ENCODE results near the gene ZNF385C.

ZNF385C gene

GRCh38 chr17:42078396-42079043 lies 19.8 kb downstream of the ZNF385C start:
- DNase-seq (ENCODE audit: low read depth in 4 of 4, low spot score in 1 of 4) = no peak

- no peak for DNase-seq (ENCODE audit: low read depth in 4 of 4, low spot score in 1 of 4)
Measured at GRCh38 chr17:42077755-42078154, 20.5 kb downstream of the ZNF385C start.

DNA sequence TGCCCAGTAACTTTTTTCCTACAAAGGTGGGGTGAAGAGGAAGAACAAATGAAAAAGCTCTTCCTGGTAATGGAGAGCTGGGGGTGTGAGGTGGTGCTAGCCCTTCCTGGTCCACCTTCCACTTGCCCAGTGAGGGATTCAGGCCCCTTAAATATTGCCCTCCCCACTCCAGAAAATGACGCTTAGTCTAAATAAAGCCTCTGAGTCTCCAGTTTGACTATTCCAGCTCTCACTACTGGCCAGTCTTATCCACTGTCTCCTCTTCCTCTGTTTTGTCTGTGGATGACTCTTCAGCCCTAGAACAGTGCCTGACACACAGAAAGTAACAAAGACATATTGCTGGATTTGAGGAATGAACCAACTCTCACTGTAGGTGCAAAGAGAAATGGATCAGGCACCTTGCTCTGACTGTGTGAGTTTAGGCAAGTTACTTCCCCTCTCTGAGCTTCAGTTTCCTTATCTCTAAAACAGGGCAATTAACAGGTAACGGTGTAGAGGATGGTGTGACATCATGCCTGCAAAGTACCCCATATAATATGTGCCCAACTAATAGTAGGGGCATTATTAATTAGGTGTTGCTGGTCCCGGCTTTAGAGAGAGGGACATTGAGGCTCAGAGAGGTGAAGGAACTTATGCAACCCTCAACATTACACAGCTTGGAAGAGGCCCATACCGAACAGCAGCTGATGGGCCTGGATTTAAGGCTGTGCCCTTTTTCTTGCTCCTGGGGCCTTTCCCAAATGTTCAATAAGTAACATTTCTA lies 21.3 kb downstream of the ZNF385C start:
- no peak for DNase-seq (ENCODE audit: low read depth in 4 of 4, low spot score in 1 of 4)

DNA sequence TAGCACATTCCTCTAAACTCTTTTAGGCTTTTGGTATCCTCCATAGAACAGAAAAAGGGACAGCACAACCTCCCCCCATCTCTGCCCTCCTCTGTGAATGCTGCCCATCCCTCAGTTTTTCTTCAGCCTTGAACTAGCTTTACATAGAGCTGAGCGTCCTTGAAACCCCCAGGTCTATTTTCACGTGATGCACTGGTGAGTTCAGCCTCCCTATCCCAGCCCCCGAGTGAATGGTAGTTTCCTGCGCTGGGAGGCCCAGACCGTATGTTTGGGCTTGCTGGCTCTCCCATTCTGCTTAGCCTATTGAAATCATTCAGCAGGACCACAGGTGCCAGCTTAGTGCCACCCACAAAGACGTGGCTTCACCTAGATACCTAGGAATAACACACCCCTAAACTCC lies 22.5 kb downstream of the ZNF385C start:
- no peak for DNase-seq (ENCODE audit: low read depth in 4 of 4, low spot score in 1 of 4)

- no peak for DNase-seq (ENCODE audit: low read depth in 4 of 4, low spot score in 1 of 4)
Measured at GRCh38 chr17:42072323-42073187, 25.7 kb downstream of the ZNF385C start.

GRCh38 chr17:42071810-42072209 lies 26.5 kb downstream of the ZNF385C start:
- DNase-seq (ENCODE audit: low read depth in 4 of 4, low spot score in 1 of 4) = no peak

GRCh38 chr17:42068979-42069378 lies 29.3 kb downstream of the ZNF385C start:
- DNase-seq (ENCODE audit: low read depth in 4 of 4, low spot score in 1 of 4) = no peak

- peak; percentile 50 to 62 (median 52) for DNase-seq (ENCODE audit: low read depth in 4 of 4, low spot score in 1 of 4)
Measured at GRCh38 chr17:42067371-42068091, 30.7 kb downstream of the ZNF385C start.

DNA sequence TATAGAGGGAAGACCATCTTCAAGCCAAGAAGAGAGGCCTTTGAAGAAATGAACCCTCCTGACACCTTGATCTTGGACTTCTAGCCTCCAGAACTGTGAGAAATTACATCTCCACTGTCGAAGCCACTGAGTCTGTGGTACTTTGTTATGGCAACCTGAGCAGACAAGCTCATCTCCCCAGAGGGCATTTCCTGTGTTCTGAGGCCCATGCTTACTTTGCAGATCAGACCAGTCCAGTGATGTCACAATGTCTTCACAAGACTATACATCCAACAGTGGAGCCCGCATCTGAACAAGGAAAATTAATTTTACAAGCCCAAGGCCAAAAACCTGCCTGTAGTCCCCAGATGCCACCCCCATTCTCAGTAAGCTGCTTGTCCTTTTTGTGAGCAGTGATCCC lies 33.1 kb downstream of the ZNF385C start:
- DNase-seq (ENCODE audit: low read depth in 4 of 4, low spot score in 1 of 4) = no peak

- DNase-seq (ENCODE audit: low read depth in 4 of 4, low spot score in 1 of 4) = no peak
Measured at GRCh38 chr17:42062681-42063080, 35.6 kb downstream of the ZNF385C start.

DNA sequence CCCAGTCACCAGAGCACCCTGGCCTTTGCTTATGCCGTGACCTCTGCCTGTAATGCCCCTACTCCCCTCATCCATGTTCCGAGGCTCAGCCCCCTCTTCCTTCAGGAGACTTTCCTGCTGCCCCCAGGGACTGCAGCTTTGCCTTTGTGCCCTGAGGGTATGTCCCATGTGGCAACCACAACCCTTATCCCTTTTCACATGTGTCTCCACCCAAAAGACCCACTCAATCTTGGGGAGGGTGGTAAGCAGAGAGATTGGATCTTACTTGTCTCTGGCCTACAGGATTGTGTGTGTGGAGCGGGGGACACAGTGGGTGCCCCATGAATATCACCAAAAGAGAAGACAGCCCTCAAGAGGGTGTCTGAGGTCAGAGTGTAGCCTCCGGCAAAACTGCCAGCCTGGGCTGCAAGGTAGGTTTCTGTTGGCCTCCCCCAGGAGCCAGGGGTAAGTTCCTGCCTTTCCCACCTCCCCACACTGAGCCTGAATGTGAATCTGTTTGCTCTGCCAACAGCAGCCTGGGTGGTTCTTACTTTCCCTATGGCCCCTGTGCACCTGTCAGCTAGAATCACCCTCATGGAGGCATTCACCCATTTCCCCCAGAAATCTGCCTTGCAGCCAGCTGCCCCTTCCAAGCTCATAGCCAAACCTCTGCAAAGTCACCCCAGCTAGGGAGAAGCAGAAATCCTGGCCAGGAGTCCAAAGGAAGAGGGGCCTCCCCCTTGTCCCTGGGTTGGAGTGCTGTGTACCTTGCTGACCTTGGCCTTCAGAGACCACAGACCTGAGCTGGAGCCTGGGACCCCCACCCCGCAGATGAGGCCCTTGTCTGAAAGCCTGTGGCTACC lies 36.4 kb downstream of the ZNF385C start:
- DNase-seq (ENCODE audit: low read depth in 4 of 4, low spot score in 1 of 4) = no peak

GRCh38 chr17:42060231-42060630 lies 38.0 kb downstream of the ZNF385C start:
- DNase-seq (ENCODE audit: low read depth in 4 of 4, low spot score in 1 of 4) = no peak

- no peak for DNase-seq (ENCODE audit: low read depth in 4 of 4, low spot score in 1 of 4)
Measured at GRCh38 chr17:42059815-42060214, 38.5 kb downstream of the ZNF385C start.

GRCh38 chr17:42058063-42058462 lies 40.2 kb downstream of the ZNF385C start:
- no peak for DNase-seq (ENCODE audit: low read depth in 4 of 4, low spot score in 1 of 4)

- no peak for DNase-seq (ENCODE audit: low read depth in 4 of 4, low spot score in 1 of 4)
Measured at GRCh38 chr17:42056635-42057034, 41.6 kb downstream of the ZNF385C start.

DNA sequence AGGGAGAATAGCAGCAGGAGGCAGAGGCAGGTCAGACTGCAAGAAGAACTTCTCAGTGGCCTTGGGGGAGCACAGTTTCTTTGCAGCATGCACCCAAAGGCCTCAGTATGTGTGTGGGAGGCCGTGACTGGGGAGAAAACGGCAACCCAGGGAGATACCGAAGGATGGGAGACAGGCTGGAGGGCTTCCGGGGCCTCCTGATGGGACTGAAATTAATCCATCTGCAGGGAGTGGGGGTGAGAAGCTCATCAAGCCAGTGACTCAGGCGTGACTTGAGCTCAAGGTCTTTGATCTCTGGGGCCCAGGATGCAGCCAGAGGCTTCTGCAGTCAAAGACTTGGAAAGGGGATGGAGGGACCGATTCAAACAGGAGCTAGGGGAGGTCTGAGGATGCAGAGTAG lies 42.8 kb downstream of the ZNF385C start:
- DNase-seq (ENCODE audit: low read depth in 4 of 4, low spot score in 1 of 4) = no peak

- no peak for DNase-seq (ENCODE audit: low read depth in 4 of 4, low spot score in 1 of 4)
Measured at GRCh38 chr17:42055027-42055426, 43.2 kb downstream of the ZNF385C start.

- DNase-seq (ENCODE audit: low read depth in 4 of 4, low spot score in 1 of 4) = no peak
Measured at GRCh38 chr17:42053731-42054500, 44.4 kb downstream of the ZNF385C start.

GRCh38 chr17:42052346-42052877 lies 45.9 kb downstream of the ZNF385C start:
- DNase-seq (ENCODE audit: low read depth in 4 of 4, low spot score in 1 of 4) = no peak
